ENCODE results near the gene INPP4B.
"Not testable (repeated sequence)": the region's sequence is repeated elsewhere in the genome, so short reads cannot be mapped to it uniquely, and the experiment has no call there.

INPP4B gene

GRCh38 chr4:142826503-142827241 lies 19.4 kb downstream of the INPP4B start:
- DNase-seq (ENCODE audit: extremely low read depth in 1 of 2, low read depth in 1 of 2), result no peak

DNA sequence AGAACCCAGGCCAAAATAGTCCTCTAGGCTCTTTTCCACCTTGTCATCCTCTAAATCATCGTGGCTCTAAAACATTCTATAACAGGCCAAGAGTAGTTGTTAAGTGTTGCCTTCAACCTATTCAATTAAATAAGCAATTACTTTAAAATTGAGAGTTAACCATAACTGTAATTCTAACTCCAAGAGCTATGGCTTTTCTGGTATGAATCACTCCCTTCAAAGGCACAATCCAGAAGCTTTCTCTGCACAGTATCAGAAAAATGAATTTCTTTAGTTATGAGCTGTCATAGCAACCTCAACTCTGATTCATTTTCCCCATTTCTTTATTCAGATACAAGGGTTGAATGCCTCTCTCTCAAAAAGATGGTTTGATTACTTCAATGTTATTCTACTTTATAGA lies 21.7 kb downstream of the INPP4B start:
- no peak for DNase-seq (ENCODE audit: extremely low read depth in 1 of 2, low read depth in 1 of 2)

GRCh38 chr4:142823796-142824195 lies 22.3 kb downstream of the INPP4B start:
- no peak for DNase-seq (ENCODE audit: extremely low read depth in 1 of 2, low read depth in 1 of 2)

GRCh38 chr4:142818476-142818875 lies 27.6 kb downstream of the INPP4B start:
- DNase-seq (ENCODE audit: extremely low read depth in 1 of 2, low read depth in 1 of 2), result no peak

DNA sequence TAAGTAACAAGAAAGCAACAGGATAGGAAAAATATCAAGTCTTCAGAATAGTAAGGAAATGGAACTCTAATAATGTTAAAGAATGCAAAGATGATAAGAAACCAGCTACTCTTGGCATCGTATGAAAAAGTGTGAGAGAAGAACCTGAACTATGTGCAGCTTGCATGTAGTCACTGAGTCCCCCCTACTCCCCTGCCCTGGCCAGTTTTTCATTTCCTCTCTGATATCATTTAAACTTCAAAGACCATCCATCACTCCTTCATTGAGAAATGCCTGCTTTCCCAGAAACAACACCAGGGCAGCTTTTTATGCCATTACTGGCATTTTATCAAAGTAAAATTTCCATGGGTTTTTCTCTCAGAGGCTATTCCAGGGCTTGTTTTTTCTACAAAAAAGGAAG lies 28.1 kb downstream of the INPP4B start:
- DNase-seq (ENCODE audit: extremely low read depth in 1 of 2, low read depth in 1 of 2), result no peak

GRCh38 chr4:142817442-142817841 lies 28.7 kb downstream of the INPP4B start:
- peak in 1 of 2 donors; percentile 46 for DNase-seq (ENCODE audit: extremely low read depth in 1 of 2, low read depth in 1 of 2)

- DNase-seq (ENCODE audit: extremely low read depth in 1 of 2, low read depth in 1 of 2), result peak in 1 of 2 donors; percentile 33
Observed at GRCh38 chr4:142815834-142816233, 30.3 kb downstream of the INPP4B start.

- no peak for DNase-seq (ENCODE audit: extremely low read depth in 1 of 2, low read depth in 1 of 2)
Observed at GRCh38 chr4:142813388-142813787, 32.7 kb downstream of the INPP4B start.

DNA sequence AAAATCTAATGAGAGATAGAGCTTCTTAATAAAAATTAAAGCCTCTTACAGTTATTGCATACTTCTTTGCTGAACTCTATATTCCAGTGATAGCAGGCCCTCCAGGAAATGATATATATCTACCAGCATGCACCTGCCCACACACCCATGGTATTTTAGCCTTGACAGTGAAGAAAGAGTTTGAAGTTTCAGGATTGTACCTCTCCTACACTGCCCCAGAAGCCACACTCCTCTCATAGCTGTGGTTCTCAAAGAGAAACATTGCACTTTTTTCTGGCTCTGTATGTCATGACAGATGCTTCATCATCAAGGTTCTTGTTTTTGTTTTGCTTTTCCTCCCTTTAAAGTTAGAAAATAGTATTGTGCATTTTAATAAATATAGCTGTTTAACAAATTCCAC lies 34.0 kb downstream of the INPP4B start:
- DNase-seq (ENCODE audit: extremely low read depth in 1 of 2, low read depth in 1 of 2), result no peak

GRCh38 chr4:142811034-142811433 lies 35.1 kb downstream of the INPP4B start:
- DNase-seq (ENCODE audit: extremely low read depth in 1 of 2, low read depth in 1 of 2), result no peak

GRCh38 chr4:142809559-142809958 lies 36.5 kb downstream of the INPP4B start:
- no peak for DNase-seq (ENCODE audit: extremely low read depth in 1 of 2, low read depth in 1 of 2)

GRCh38 chr4:142803879-142804278 lies 42.2 kb downstream of the INPP4B start:
- not testable (repeated sequence) for DNase-seq (ENCODE audit: extremely low read depth in 1 of 2, low read depth in 1 of 2)

- DNase-seq (ENCODE audit: extremely low read depth in 1 of 2, low read depth in 1 of 2), result no peak
Observed at GRCh38 chr4:142801966-142802365, 44.1 kb downstream of the INPP4B start.

- no peak for DNase-seq (ENCODE audit: extremely low read depth in 1 of 2, low read depth in 1 of 2)
Observed at GRCh38 chr4:142781114-142781513, 65.0 kb downstream of the INPP4B start.

DNA sequence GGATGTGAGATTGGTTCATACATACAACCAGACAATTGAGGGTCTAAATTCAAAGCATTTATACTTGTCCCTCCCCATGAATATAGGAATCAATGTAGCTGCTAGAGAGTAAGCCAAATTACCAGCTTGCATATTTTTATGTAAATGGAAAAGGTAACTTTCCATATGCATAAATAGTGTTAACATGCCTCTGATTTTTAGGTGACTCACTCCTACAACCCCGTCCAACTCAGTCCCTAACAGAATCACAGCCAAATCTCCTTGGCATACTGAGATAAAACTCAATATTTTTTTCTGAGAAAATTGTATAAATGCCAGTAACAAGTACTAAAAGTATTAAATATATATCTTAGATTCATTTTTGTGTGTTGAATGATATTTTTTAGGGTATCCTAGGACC lies 67.2 kb downstream of the INPP4B start:
- DNase-seq (ENCODE audit: extremely low read depth in 1 of 2, low read depth in 1 of 2), result no peak

GRCh38 chr4:142778430-142778829 lies 67.7 kb downstream of the INPP4B start:
- no peak for DNase-seq (ENCODE audit: extremely low read depth in 1 of 2, low read depth in 1 of 2)

GRCh38 chr4:142777045-142777743 lies 68.9 kb downstream of the INPP4B start:
- no peak for DNase-seq (ENCODE audit: extremely low read depth in 1 of 2, low read depth in 1 of 2)

GRCh38 chr4:142776026-142776425 lies 70.1 kb downstream of the INPP4B start:
- DNase-seq (ENCODE audit: extremely low read depth in 1 of 2, low read depth in 1 of 2), result no peak

GRCh38 chr4:142773505-142773904 lies 72.6 kb downstream of the INPP4B start:
- DNase-seq (ENCODE audit: extremely low read depth in 1 of 2, low read depth in 1 of 2), result no peak

DNA sequence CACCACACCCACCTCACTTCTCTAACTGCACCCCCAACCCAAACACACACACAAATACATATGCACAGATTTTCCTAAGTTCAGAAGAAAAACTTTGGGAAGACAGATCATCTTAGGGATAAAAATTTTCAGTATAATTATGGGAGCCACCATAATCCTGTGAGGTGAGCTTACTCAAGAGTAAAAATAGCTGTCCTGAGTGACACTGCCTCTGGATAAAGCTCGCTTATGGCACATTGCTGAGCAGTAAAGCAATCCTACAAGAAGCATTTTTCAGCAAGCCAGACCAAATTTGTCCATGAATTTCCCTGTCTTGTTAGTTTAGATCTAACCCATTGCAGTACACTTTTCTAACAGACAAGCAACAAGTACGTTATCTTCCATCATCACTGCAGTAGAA lies 83.8 kb downstream of the INPP4B start:
- DNase-seq (ENCODE audit: extremely low read depth in 1 of 2, low read depth in 1 of 2), result no peak

- DNase-seq (ENCODE audit: extremely low read depth in 1 of 2, low read depth in 1 of 2), result no peak
Observed at GRCh38 chr4:142752202-142752786, 93.8 kb downstream of the INPP4B start.
